NCI-H1436 treated with DMSO at 0.1 percent for 48 hours (cell line): ENCODE results near the gene VIPR1.
"Not testable (repeated sequence)": the region's sequence is repeated elsewhere in the genome, so short reads cannot be mapped to it uniquely, and the experiment has no call there.

Source experiments
- DNase-seq: peaks from one replicate; lab custom pipeline; 2025; lab: John Stamatoyannopoulos, UW

VIPR1 gene

DNA sequence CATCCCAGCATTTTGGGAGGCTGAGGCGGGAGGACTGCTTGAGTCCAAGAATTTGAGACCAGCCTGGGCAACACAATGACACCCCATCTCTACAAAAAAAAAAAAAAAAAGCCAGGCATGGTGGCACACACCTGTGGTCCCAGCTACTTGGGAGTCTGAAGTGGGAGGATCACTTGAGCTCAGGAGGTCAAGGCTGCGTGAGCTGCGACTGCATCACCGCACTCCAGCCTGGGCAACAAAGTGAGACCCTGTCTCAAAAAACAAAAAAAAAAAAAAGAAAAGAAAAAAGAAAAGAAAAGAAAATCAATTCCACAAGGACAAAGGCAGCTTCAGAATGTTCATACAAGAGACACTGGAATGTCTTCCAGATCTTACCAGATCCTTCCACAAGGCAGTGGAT, 76.9 kb downstream of the VIPR1 start:
- DNase-seq = not testable (repeated sequence)

- no peak for DNase-seq
These were observed 78.9 kb downstream of the VIPR1 start for GRCh38 chr3:42581400-42581708.

GRCh38 chr3:42581709-42582473, 79.4 kb downstream of the VIPR1 start, which contains the start of gene SEC22C:
TSS of gene SEC22C (minus strand) at chr3:42581967. CDS start at chr3:42569046, 12,921 bp downstream.
- DNase-seq = peak; percentile 51

GRCh38 chr3:42582474-42583070, 80.1 kb downstream of the VIPR1 start:
- DNase-seq = no peak
